Esophagus muscularis mucosa (tissue), 4 donors: ENCODE data around the gene TAT. TPM values are rescaled to one million over a fixed set of nuclear protein-coding genes. Genes with fewer than 3 reads are reported as not detected.
A peak's percentile ranks its signal among the peaks of the same experiment; 100 is the strongest.

Source experiments
- DNase-seq: peaks from one replicate; pipeline ENCODE4 v3.0.0-alpha.2; 2017; ENCODE audit errors: extremely low spot score
- H3K27ac ChIP-seq, 4 donors: fragments of 200-600 bp; sonication (generic); replicated peaks in 1 of 4; 1 replicate in 3 of 4; 2 replicates in 1 of 4; pipeline ENCODE4 v1.5.1; 2016 to 2019; ENCODE audit warnings: mild to moderate bottlenecking in 1 of 4
- H3K27me3 ChIP-seq, 4 donors: fragments of 200-600 bp; sonication (generic); one replicate each; pipeline versions ENCODE4 v1.5.1 to v1.6.0; 2016 to 2019
- H3K36me3 ChIP-seq, 4 donors: fragments of 200-600 bp; sonication (generic); one replicate each; pipeline ENCODE4 v1.5.1; 2016 to 2019
- H3K4me1 ChIP-seq, 4 donors: fragments of 200-600 bp; sonication (generic); one replicate each; pipeline ENCODE4 v1.5.1; 2016 to 2019
- H3K4me3 ChIP-seq, 4 donors: fragments of 200-600 bp; sonication (generic); 1 replicate in 2 of 4; 2 replicates in 2 of 4; pipeline ENCODE4 v1.5.1; 2016 to 2019; ENCODE audit warnings: mild to moderate bottlenecking in 4 of 4, moderate library complexity in 1 of 4
- H3K9me3 ChIP-seq, 4 donors: fragments of 200-600 bp; sonication (generic); 1 replicate in 3 of 4; 2 replicates in 1 of 4; pipeline ENCODE4 v1.5.1; 2016 to 2019
- CTCF ChIP-seq, 3 experiments: fragments of 200-600 bp in 2 of 3; fragments of 450-650 bp in 1 of 3; sonication (generic) in 2 of 3; IDR thresholded peaks; one replicate each; pipeline ENCODE4 v1.5.1; 2017 to 2019; ENCODE audit warnings: antibody characterized with exemption in 3 of 3, mild to moderate bottlenecking in 2 of 3, moderate library complexity in 1 of 3
- EP300 ChIP-seq: sonication (generic); formaldehyde crosslinking; IDR thresholded peaks from one replicate; pipeline ENCODE4 v1.6.1; 2017; ENCODE audit warnings: antibody characterized with exemption
- POLR2A ChIP-seq: fragments of 450-650 bp; IDR thresholded peaks from one replicate; pipeline ENCODE4 v1.6.1; 2017; ENCODE audit warnings: antibody characterized with exemption, moderate library complexity, mild to moderate bottlenecking, low read depth
- POLR2AphosphoS5 ChIP-seq, 2 donors: sonication (generic); formaldehyde crosslinking; IDR thresholded peaks; one replicate each; pipeline ENCODE4 v1.6.1; 2017; ENCODE audit warnings: antibody characterized with exemption in 2 of 2
- WGBS: methylation state at CpG from one replicate; pipeline ENCODE4 v1.1.5; 2018; 5-methylcytosine and 5-hydroxymethylcytosine counted together
- intact Hi-C: fragments of 100-400 bp; cut with DNase I; formaldehyde crosslinking; loops from one replicate; pipeline ENCODE4 v1.15.1; 2023
- total RNA-seq, 4 donors: library from RNA; depleted of rRNA; stranded (reverse); fragments of >200 nt; gene quantifications; one replicate each; pipeline versions ENCODE4 v1.1.0 to v1.2.1, GENCODE V29; 2016

Gene TAT
- total RNA-seq, 4 donors from 2014 or later, result not detected

DNA sequence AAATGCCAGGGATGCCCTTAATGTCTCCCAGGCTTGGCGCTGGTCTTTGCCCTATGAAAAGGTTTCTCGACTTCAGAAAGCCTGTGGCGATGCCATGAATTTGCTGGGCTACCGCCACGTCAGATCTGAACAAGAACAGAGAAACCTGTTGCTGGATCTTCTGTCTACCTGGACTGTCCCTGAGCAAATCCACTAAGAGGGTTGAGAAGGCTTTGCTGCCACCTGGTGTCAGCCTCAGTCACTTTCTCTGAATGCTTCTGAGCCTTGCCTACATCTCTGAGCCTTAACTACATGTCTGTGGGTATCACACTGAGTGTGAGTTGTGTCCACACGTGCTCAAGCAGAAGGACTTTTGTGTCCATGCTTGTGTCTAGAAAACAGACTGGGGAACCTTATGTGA lies 39.2 kb downstream of the TAT start:
- Histone ChIP-seq H3K4me1 (no peaks in the 10 kb centered on the region), H3K27ac (no peak overlapping the region), H3K27me3 (no peaks in the 10 kb centered on the region), H3K4me3 (no peak overlapping the region), H3K36me3 (no peaks in the 10 kb centered on the region), H3K9me3 (no peaks in the 10 kb centered on the region)
- intact Hi-C loops, result no loop called here
- 83% methylated on average over 5 of the region's 6 CpGs for WGBS
- TF ChIP-seq CTCF (IDR thresholded peaks at IDR 0.05) (peak in 2 of 3 experiments; percentile 19 to 42), POLR2AphosphoS5 (IDR thresholded peaks at IDR 0.05) (no peak)
- DNase-seq, result no peak

GRCh38 chr16:71536752-71537499 lies 40.0 kb downstream of the TAT start:
- Histone ChIP-seq H3K4me3 (no peak overlapping the region), H3K9me3 (no peaks in the 10 kb centered on the region), H3K36me3 (no peaks in the 10 kb centered on the region), H3K27me3 (no peaks in the 10 kb centered on the region), H3K4me1 (no peaks in the 10 kb centered on the region), H3K27ac (no peak overlapping the region)
- WGBS, result 92% methylated on average over 6 of the region's 28 CpGs
- intact Hi-C loops, result no loop called here
- DNase-seq, result no peak
- TF ChIP-seq POLR2A (no peak), EP300 (no peak), POLR2AphosphoS5 (IDR thresholded peaks at IDR 0.05) (no peak), CTCF (IDR thresholded peaks at IDR 0.05) (no peak)

GRCh38 chr16:71532366-71532765 lies 44.5 kb downstream of the TAT start:
- TF ChIP-seq CTCF (IDR thresholded peaks at IDR 0.05), result no peak
- TF ChIP-seq EP300, result no peak
- TF ChIP-seq POLR2AphosphoS5 (IDR thresholded peaks at IDR 0.05), result no peak
- TF ChIP-seq POLR2A, result no peak
- H3K27ac ChIP-seq, result no peak overlapping the region
- no peaks in the 10 kb centered on the region for H3K27me3 ChIP-seq
- H3K9me3 ChIP-seq, result no peaks in the 10 kb centered on the region
- H3K36me3 ChIP-seq, result no peaks in the 10 kb centered on the region
- no peak overlapping the region for H3K4me3 ChIP-seq
- intact Hi-C loops, result no loop called here
- H3K4me1 ChIP-seq, result no peaks in the 10 kb centered on the region
- 71% methylated on average over 3 of the region's 3 CpGs for WGBS
- DNase-seq, result no peak

DNA sequence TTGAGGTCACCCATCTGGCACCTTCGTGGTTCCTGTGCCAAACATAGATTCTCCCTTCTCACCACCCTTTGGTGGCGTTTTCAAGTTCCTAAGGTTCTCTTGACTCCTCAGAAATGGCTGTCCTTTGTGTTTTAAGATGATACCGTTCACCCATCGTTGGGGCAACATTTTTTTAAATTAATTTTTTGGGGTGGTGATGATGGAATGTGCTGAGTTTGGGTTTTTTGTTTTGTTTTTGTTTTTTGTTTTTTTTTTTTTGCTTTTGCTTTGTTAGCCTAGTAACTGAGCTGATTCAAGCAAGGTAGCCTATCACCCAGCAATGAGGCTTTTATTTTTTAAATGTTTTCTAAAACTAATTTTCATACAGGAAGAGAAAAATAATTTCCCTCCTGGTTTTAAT lies 48.0 kb downstream of the TAT start:
- DNase-seq, result no peak
- no peak overlapping the region for H3K27ac ChIP-seq
- no peak overlapping the region for H3K4me3 ChIP-seq
- H3K27me3 ChIP-seq, result no peaks in the 10 kb centered on the region
- no peak for TF ChIP-seq CTCF (IDR thresholded peaks at IDR 0.05)
- TF ChIP-seq POLR2A, result no peak
- no peak for TF ChIP-seq EP300
- TF ChIP-seq POLR2AphosphoS5 (IDR thresholded peaks at IDR 0.05), result no peak
- H3K36me3 ChIP-seq, result no peaks in the 10 kb centered on the region
- intact Hi-C loops, result no loop called here
- H3K9me3 ChIP-seq, result no peaks in the 10 kb centered on the region
- WGBS, result 78% methylated on average over 4 of the region's 4 CpGs
- H3K4me1 ChIP-seq, result peaks cover 0 to 16% (median 11%) of the 10 kb centered on the region in 4 donors

GRCh38 chr16:71528257-71528656 lies 48.6 kb downstream of the TAT start:
- H3K36me3 ChIP-seq, result no peaks in the 10 kb centered on the region
- intact Hi-C loops, result no loop called here
- no peaks in the 10 kb centered on the region for H3K9me3 ChIP-seq
- H3K4me1 ChIP-seq, result peaks cover 0 to 16% (median 11%) of the 10 kb centered on the region in 4 donors
- H3K27me3 ChIP-seq, result no peaks in the 10 kb centered on the region
- no peak for DNase-seq
- TF ChIP-seq POLR2AphosphoS5 (IDR thresholded peaks at IDR 0.05) (no peak), POLR2A (no peak), CTCF (IDR thresholded peaks at IDR 0.05) (no peak), EP300 (no peak)
- 93% methylated on average over 1 of the region's 1 CpG for WGBS
- H3K27ac ChIP-seq, result no peak overlapping the region
- H3K4me3 ChIP-seq, result no peak overlapping the region
